ENCODE data around the gene PDE1C.

GRCh38 chr7:32104766-32105165, 34.6 kb upstream of the PDE1C start:
- TF ChIP-seq CTCF (IDR thresholded peaks at IDR 0.05) (no peak), POLR2A (IDR thresholded peaks at IDR 0.05) (no peak)
